Astrocyte (in vitro differentiated cells and primary cell): ENCODE results near the gene RPS23. TPM values are rescaled to one million over a fixed set of nuclear protein-coding genes. Genes with fewer than 3 reads are reported as not detected.

Experiments used
- DNase-seq: peaks from one replicate; pipeline ENCODE4 v3.0.0-alpha.2; 2010; ENCODE audit warnings: low read depth
- FAIRE-seq: peaks from 2 replicates; lab custom pipeline; 2011; peaks lifted over from hg19 to GRCh38; lab: Jason Lieb, UNC
- H2AFZ ChIP-seq: 2 replicates; pipeline ENCODE4 v1.6.0; 2012; ENCODE audit warnings: low read depth, low read length, inconsistent platforms
- H3K27ac ChIP-seq: 2 replicates; pipeline ENCODE4 v1.5.1; 2011; ENCODE audit warnings: low read depth, low read length, inconsistent platforms
- H3K27me3 ChIP-seq: 2 replicates; pipeline ENCODE4 v1.6.0; 2011; ENCODE audit warnings: low read length, inconsistent platforms; ENCODE audit not compliant: insufficient read depth
- H3K36me3 ChIP-seq: 2 replicates; pipeline ENCODE4 v1.5.1; 2011; ENCODE audit warnings: low read length, inconsistent platforms; ENCODE audit not compliant: insufficient read depth
- H3K4me1 ChIP-seq: 2 replicates; pipeline ENCODE4 v1.5.1; 2011; ENCODE audit warnings: low read length, inconsistent platforms; ENCODE audit not compliant: insufficient read depth
- H3K4me2 ChIP-seq: 2 replicates; pipeline ENCODE4 v1.6.0; 2012; ENCODE audit warnings: low read length, inconsistent platforms
- H3K4me3 ChIP-seq: 2 replicates; pipeline ENCODE4 v1.5.1; 2011; ENCODE audit warnings: low read depth, mild to moderate bottlenecking, low read length, inconsistent platforms; ENCODE audit not compliant: insufficient read depth
- H3K79me2 ChIP-seq: 2 replicates; pipeline ENCODE4 v1.6.0; 2012; ENCODE audit warnings: mild to moderate bottlenecking, low read length, inconsistent platforms; ENCODE audit not compliant: insufficient read depth
- H3K9ac ChIP-seq: 2 replicates; pipeline ENCODE4 v1.6.0; 2012; ENCODE audit warnings: mild to moderate bottlenecking, low read length, inconsistent platforms
- H3K9me3 ChIP-seq: 2 replicates; pipeline ENCODE4 v1.5.1; 2012; ENCODE audit warnings: low read depth, mild to moderate bottlenecking, low read length, inconsistent platforms; ENCODE audit not compliant: insufficient read depth
- H4K20me1 ChIP-seq: 2 replicates; pipeline ENCODE4 v1.6.0; 2012; ENCODE audit warnings: low read length, inconsistent platforms; ENCODE audit not compliant: insufficient read depth
- H3K27ac Mint-ChIP-seq: one replicate; pipeline ENCODE4 v1.8.0; 2021; ENCODE audit warnings: mild to moderate bottlenecking, mixed read lengths; ENCODE audit not compliant: unreplicated experiment
- H3K27me3 Mint-ChIP-seq: one replicate; pipeline ENCODE4 v1.8.0; 2021; ENCODE audit warnings: low read depth, mixed read lengths; ENCODE audit not compliant: unreplicated experiment
- H3K36me3 Mint-ChIP-seq: one replicate; pipeline ENCODE4 v1.8.0; 2021; ENCODE audit warnings: low read depth, mixed read lengths; ENCODE audit not compliant: unreplicated experiment
- H3K4me1 Mint-ChIP-seq: one replicate; pipeline ENCODE4 v1.8.0; 2021; ENCODE audit warnings: low read depth, mixed read lengths; ENCODE audit not compliant: unreplicated experiment
- H3K4me3 Mint-ChIP-seq: one replicate; pipeline ENCODE4 v1.8.0; 2021; ENCODE audit warnings: mild to moderate bottlenecking, moderate library complexity, mixed read lengths; ENCODE audit not compliant: unreplicated experiment
- H3K9me3 Mint-ChIP-seq: one replicate; pipeline ENCODE4 v1.8.0; 2021; ENCODE audit warnings: mild to moderate bottlenecking, mixed read lengths; ENCODE audit not compliant: unreplicated experiment
- EZH2 ChIP-seq: IDR thresholded peaks from 2 replicates; pipeline ENCODE4 v1.6.1; 2012; ENCODE audit warnings: mild to moderate bottlenecking, low read length, inconsistent platforms; ENCODE audit not compliant: insufficient read depth
- total RNA-seq: library from RNA; stranded (reverse); gene quantifications from 2 replicates; pipeline ENCODE4 v1.2.1, GENCODE V29; 2021
- TF ChIP-seq, protein P1 (sequence below): IDR thresholded peaks from 2 replicates; pipeline ENCODE4 v1.5.1; 2011; ENCODE audit warnings: low read depth, mild to moderate bottlenecking, inconsistent platforms, low read length, moderate library complexity; ENCODE audit not compliant: insufficient read depth

The RPS23 gene
- total RNA-seq, 1 donor from 2014 or later = 1,683 TPM

DNA sequence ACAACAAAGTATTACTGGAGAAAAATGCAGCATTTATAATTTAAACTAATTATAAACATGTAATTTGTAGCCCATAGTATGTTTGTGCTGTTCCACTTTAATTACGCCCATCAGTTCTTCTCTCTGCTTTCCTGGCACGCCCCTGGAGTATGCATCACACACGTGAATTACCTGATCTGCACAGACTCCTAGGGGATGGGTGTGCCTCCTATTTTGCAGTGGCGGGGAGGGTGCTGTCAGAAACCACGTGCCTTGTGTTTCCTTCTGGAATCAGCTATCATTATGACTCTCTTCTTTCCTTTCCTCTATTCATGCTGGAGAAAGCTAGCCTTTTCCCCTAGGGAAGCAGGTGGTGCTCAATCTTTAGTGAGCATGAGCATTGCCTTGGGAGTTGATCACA lies 43.3 kb downstream of the RPS23 start:
- no peaks in the 10 kb centered on the region for H3K9me3 Mint-ChIP-seq
- no peak overlapping the region for H3K27ac Mint-ChIP-seq
- no peak overlapping the region for H3K27ac ChIP-seq
- H3K27me3 Mint-ChIP-seq = no peaks in the 10 kb centered on the region
- no peaks in the 10 kb centered on the region for H3K36me3 Mint-ChIP-seq
- FAIRE-seq = no peak
- no peak for TF ChIP-seq EZH2
- TF ChIP-seq, protein P1, sequence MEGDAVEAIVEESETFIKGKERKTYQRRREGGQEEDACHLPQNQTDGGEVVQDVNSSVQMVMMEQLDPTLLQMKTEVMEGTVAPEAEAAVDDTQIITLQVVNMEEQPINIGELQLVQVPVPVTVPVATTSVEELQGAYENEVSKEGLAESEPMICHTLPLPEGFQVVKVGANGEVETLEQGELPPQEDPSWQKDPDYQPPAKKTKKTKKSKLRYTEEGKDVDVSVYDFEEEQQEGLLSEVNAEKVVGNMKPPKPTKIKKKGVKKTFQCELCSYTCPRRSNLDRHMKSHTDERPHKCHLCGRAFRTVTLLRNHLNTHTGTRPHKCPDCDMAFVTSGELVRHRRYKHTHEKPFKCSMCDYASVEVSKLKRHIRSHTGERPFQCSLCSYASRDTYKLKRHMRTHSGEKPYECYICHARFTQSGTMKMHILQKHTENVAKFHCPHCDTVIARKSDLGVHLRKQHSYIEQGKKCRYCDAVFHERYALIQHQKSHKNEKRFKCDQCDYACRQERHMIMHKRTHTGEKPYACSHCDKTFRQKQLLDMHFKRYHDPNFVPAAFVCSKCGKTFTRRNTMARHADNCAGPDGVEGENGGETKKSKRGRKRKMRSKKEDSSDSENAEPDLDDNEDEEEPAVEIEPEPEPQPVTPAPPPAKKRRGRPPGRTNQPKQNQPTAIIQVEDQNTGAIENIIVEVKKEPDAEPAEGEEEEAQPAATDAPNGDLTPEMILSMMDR = no peak
- H3K27me3 ChIP-seq = no peaks in the 10 kb centered on the region
- no peak overlapping the region for H3K4me2 ChIP-seq
- no peaks in the 10 kb centered on the region for H3K9me3 ChIP-seq
- DNase-seq = no peak
- no peak overlapping the region for H3K4me3 Mint-ChIP-seq
- H3K4me3 ChIP-seq = no peak overlapping the region
- H3K36me3 ChIP-seq = no peaks in the 10 kb centered on the region
- no peak overlapping the region for H3K9ac ChIP-seq
- H4K20me1 ChIP-seq = no peaks in the 10 kb centered on the region
- no peaks in the 10 kb centered on the region for H3K4me1 Mint-ChIP-seq
- no peak overlapping the region for H2AFZ ChIP-seq
- H3K79me2 ChIP-seq = no peaks in the 10 kb centered on the region
- H3K4me1 ChIP-seq = no peaks in the 10 kb centered on the region

DNA sequence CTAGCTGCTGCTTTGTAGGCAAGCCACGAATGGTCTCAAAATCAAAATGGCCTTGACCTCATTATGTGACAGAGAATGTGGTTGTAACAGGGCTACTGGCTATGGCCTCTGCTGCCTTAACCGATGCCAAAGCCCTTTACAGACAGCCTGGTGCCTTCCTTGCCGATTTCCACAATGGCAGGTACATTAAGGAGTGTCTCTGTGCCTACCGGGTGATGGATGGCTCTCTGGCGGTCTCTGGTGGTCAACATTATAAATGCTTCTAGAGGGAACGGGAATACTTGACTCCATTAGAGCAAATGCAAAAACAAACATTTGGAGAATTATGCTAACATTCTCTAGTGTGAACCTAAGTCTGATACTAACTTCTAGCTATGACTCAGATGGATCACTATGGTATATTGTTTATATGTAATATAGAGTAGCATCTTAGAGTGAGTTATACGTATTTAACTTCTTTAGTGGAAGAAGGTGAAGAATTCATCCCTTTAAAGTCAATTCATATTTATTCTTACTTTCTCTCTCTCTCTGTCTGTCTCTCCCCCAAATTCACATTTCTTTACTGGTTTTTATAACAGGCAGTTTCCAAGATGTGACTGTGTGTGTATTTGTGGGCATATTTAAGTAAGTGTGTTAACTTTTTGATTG lies 52.5 kb downstream of the RPS23 start:
- no peaks in the 10 kb centered on the region for H4K20me1 ChIP-seq
- no peaks in the 10 kb centered on the region for H3K4me1 ChIP-seq
- no peaks in the 10 kb centered on the region for H3K27me3 ChIP-seq
- H3K4me2 ChIP-seq = peak overlapping the region; percentile 31
- DNase-seq (peak; percentile 22), FAIRE-seq (peak; percentile 78)
- H3K36me3 ChIP-seq = no peaks in the 10 kb centered on the region
- TF ChIP-seq, protein P1 = peak; percentile 91
- no peak for TF ChIP-seq EZH2
- no peak overlapping the region for H3K27ac ChIP-seq
- H3K4me1 Mint-ChIP-seq = peaks cover 8% of the 10 kb centered on the region
- H2AFZ ChIP-seq = no peak overlapping the region
- H3K36me3 Mint-ChIP-seq = no peaks in the 10 kb centered on the region
- no peaks in the 10 kb centered on the region for H3K79me2 ChIP-seq
- no peaks in the 10 kb centered on the region for H3K9me3 ChIP-seq
- no peaks in the 10 kb centered on the region for H3K27me3 Mint-ChIP-seq
- H3K27ac Mint-ChIP-seq = no peak overlapping the region
- H3K4me3 ChIP-seq = no peak overlapping the region
- no peak overlapping the region for H3K9ac ChIP-seq
- no peaks in the 10 kb centered on the region for H3K9me3 Mint-ChIP-seq
- H3K4me3 Mint-ChIP-seq = peak overlapping the region; percentile 50
